Neuron (in vitro differentiated cells): Measurements from ENCODE around the gene PHLPP1.
"Not testable (repeated sequence)": the region's sequence is repeated elsewhere in the genome, so short reads cannot be mapped to it uniquely, and the experiment has no call there.

Experiments used
- H2AFZ ChIP-seq: one replicate; pipeline ENCODE4 v1.6.1; 2013; ENCODE audit warnings: low read depth, mild to moderate bottlenecking, inconsistent platforms, low read length, moderate library complexity
- H3K27me3 ChIP-seq: one replicate; pipeline ENCODE4 v1.6.1; 2013; ENCODE audit warnings: low read length; ENCODE audit not compliant: insufficient read depth
- H3K36me3 ChIP-seq: one replicate; pipeline ENCODE4 v1.6.1; 2013; ENCODE audit warnings: low read length; ENCODE audit not compliant: insufficient read depth
- H3K4me1 ChIP-seq: one replicate; pipeline ENCODE4 v1.6.1; 2013; ENCODE audit warnings: low read length; ENCODE audit not compliant: insufficient read depth
- H3K4me3 ChIP-seq: 2 replicates; pipeline ENCODE4 v1.5.1; 2013; ENCODE audit warnings: mild to moderate bottlenecking, low read length, moderate library complexity
- H3K9me3 ChIP-seq: one replicate; pipeline ENCODE4 v1.6.1; 2013; ENCODE audit warnings: low read length

The PHLPP1 gene

DNA sequence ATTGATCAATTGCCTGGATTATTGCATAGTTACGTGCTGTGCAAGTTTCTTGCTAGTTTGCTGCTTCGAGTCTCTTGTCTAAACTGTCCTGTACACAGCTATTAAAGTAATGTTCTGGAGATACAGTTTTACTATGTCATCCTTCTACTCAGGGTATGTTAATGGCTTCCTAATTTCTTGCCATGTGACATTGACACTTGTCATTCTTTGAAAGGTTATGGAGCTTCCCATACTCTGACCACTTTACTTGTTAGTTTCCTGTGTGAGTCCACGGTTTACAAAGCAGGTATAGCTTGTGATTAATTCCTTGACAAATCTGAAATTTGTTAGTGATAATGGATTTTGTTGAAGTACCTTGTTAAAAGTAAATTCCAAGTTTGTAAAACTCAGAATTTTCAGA, 80.5 kb downstream of the PHLPP1 start:
- Histone ChIP-seq H3K4me3 (no peak overlapping the region), H3K9me3 (no peaks in the 10 kb centered on the region), H3K36me3 (no peaks in the 10 kb centered on the region), H3K27me3 (no peaks in the 10 kb centered on the region), H3K4me1 (peaks cover 26% of the 10 kb centered on the region), H2AFZ (no peak overlapping the region)

DNA sequence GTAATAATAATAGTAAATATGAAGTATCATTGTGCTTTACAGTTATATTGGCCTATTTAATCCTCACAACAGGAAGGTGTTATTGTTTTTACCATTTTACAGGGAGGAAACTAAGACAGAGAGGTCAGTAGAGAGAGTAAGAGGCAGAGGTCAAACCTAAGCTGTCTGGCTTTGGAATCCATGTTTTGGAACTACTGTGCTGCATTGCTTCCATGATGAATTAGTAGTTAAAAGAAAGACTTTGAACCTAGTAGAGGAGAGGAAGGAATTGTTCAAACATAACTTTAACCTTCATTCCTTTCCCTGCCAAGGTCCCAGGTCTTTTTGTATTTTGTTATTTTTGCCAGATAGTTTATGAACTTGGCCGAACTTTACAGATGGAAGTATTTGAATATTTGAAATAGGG, 80.9 kb downstream of the PHLPP1 start:
- Histone ChIP-seq H3K36me3 (no peaks in the 10 kb centered on the region), H3K4me1 (peaks cover 24% of the 10 kb centered on the region)

DNA sequence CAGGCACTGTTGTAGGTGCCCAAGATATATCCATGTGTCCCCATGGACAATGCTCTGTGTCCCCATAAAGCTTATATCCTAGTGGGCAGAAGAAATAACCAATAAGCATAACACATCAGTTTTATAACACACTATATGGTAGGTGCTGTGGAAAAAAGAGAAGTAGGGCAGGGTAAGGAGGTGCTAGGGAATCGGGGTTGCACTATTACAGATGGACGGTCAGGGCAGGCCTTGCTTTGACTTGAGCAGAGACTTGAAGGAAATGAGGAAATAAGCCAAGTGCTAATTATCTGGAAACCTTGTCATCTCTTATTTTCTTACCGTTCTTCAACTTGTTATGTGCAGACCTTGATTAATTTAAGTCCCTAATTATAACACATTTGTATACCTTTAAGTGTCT, 82.0 kb downstream of the PHLPP1 start:
- H3K27me3 ChIP-seq = no peaks in the 10 kb centered on the region
- H3K9me3 ChIP-seq = no peaks in the 10 kb centered on the region
- no peaks in the 10 kb centered on the region for H3K36me3 ChIP-seq
- peaks cover 21% of the 10 kb centered on the region for H3K4me1 ChIP-seq
- H2AFZ ChIP-seq = no peak overlapping the region
- no peak overlapping the region for H3K4me3 ChIP-seq

More for the DNA sequence above, 80.9 kb downstream of the PHLPP1 start:
- Histone ChIP-seq H3K4me3 (no peak overlapping the region), H3K9me3 (no peaks in the 10 kb centered on the region), H2AFZ (no peak overlapping the region), H3K27me3 (no peaks in the 10 kb centered on the region)

- no peaks in the 10 kb centered on the region for H3K9me3 ChIP-seq
- no peak overlapping the region for H2AFZ ChIP-seq
- H3K27me3 ChIP-seq = no peaks in the 10 kb centered on the region
- no peaks in the 10 kb centered on the region for H3K36me3 ChIP-seq
- no peak overlapping the region for H3K4me3 ChIP-seq
- H3K4me1 ChIP-seq = peaks cover 21% of the 10 kb centered on the region
Measured at GRCh38 chr18:62799977-62800376, 84.6 kb downstream of the PHLPP1 start.

DNA sequence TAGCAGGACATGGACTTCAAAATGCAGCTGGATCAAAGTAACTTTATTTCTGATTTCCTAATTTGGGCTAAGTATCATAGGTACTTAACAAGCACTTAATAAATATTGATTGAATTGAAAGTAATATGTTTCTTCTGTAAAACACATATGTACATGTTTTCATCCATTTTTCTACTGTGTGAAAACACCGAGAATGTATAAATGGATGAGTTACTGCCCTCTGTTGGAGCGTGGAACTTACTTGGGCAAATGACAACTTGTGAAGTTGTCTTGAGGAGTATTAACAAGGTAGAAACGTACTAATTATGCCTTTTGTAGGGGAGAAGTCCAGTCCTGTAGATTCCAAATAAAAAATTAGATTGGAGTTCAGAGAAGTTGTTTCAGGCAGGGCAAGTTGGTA, 87.2 kb downstream of the PHLPP1 start:
- H3K4me3 ChIP-seq = no peak overlapping the region
- peaks cover 21% of the 10 kb centered on the region for H3K4me1 ChIP-seq
- no peaks in the 10 kb centered on the region for H3K36me3 ChIP-seq
- H2AFZ ChIP-seq = no peak overlapping the region
- no peaks in the 10 kb centered on the region for H3K27me3 ChIP-seq
- H3K9me3 ChIP-seq = no peaks in the 10 kb centered on the region

DNA sequence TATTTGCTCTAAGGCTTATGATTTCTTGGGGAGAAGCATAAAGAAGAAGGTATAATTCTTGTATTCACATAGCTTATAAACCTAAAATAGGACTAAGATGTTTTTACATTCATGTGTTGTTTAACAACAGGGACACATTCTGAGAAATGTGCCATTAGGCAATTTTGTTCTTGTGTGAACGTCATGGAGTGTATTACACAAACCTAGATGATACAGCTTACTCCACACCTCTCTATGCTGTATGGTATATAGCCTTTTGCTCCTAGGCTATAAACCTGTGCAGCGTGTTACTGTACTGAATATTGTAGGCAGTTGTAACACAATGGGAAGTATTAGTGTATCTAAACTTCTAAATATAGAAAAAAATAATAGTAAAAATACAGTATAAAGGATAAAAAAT, 92.1 kb downstream of the PHLPP1 start:
- Histone ChIP-seq H3K4me1 (peaks cover 5% of the 10 kb centered on the region), H3K27me3 (no peaks in the 10 kb centered on the region), H3K9me3 (no peaks in the 10 kb centered on the region), H2AFZ (no peak overlapping the region), H3K36me3 (no peaks in the 10 kb centered on the region), H3K4me3 (no peak overlapping the region)

DNA sequence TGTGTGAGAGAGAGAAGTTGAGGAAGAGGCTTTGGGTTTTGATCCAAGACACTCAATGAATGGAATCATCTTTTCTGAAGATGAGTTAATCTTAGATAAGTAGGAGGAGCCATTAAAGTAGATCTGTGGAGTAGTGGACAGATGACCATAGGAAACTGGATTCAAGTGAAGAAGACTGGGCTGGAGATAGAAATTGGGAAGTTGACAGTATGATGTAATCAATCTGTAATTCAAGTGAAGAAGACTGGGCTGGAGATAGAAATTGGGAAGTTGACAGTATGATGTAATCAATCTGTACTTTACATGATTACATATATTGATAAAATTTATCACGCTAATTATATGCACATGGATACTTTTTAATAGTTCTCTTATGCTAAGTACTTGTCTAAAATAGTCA, 92.8 kb downstream of the PHLPP1 start:
- Histone ChIP-seq H2AFZ (no peak overlapping the region), H3K9me3 (no peaks in the 10 kb centered on the region), H3K4me1 (peaks cover 6% of the 10 kb centered on the region), H3K36me3 (no peaks in the 10 kb centered on the region), H3K4me3 (no peak overlapping the region), H3K27me3 (no peaks in the 10 kb centered on the region)

GRCh38 chr18:62809445-62809844, 94.1 kb downstream of the PHLPP1 start:
- H3K4me1 ChIP-seq, H2AFZ ChIP-seq, H3K9me3 ChIP-seq, H3K4me3 ChIP-seq, H3K27me3 ChIP-seq, H3K36me3 ChIP-seq: not testable (repeated sequence)

GRCh38 chr18:62809900-62810299, 94.6 kb downstream of the PHLPP1 start:
- Histone ChIP-seq H3K27me3 (no peaks in the 10 kb centered on the region), H3K36me3 (no peaks in the 10 kb centered on the region), H3K4me3 (no peak overlapping the region), H3K9me3 (no peaks in the 10 kb centered on the region), H2AFZ (no peak overlapping the region), H3K4me1 (peaks cover 6% of the 10 kb centered on the region)

DNA sequence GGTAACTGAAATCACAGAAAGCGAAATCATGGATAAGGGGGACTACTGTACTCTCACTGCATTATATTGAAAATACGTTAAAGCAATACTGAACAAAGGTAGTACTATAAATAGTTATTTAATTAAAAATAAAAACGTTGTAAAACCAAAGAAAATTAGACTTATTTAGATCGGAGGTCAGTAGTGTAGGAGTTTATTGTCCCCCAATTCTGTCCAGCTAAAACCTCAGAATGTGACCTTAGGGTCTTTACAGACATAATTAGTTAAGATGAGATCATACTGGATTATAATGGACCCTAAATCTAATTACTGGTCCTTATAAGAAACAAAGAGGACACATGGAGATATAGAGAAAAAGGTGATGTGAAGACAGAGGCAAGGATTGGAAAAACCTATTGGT, 95.3 kb downstream of the PHLPP1 start:
- Histone ChIP-seq H3K4me1 (peaks cover 8% of the 10 kb centered on the region), H3K27me3 (no peaks in the 10 kb centered on the region), H3K36me3 (no peaks in the 10 kb centered on the region), H3K4me3 (no peak overlapping the region), H2AFZ (no peak overlapping the region), H3K9me3 (no peaks in the 10 kb centered on the region)

DNA sequence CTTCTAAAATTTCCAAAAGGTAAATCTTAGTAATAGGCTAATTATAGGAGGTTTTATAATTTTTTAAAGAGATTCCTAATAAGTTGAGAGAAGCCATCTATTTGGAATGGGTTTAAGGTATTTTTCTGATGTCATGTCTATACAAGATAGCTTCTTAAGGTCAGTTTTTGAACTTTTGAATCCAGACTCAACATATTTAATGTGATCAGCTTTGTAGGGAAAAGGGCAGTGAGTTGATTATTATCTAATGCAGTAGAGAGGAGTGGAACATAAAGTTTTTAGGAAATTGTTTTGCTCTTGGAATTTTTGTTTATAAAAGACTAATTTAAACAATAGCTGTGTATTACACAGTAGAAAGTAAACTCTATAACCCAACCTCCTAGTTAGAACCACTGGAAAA, 96.3 kb downstream of the PHLPP1 start:
- no peak overlapping the region for H2AFZ ChIP-seq
- H3K9me3 ChIP-seq = no peaks in the 10 kb centered on the region
- H3K4me1 ChIP-seq = peaks cover 8% of the 10 kb centered on the region
- no peaks in the 10 kb centered on the region for H3K36me3 ChIP-seq
- H3K4me3 ChIP-seq = no peak overlapping the region
- H3K27me3 ChIP-seq = no peaks in the 10 kb centered on the region

- peaks cover 8% of the 10 kb centered on the region for H3K4me1 ChIP-seq
- H3K4me3 ChIP-seq = no peak overlapping the region
- no peaks in the 10 kb centered on the region for H3K9me3 ChIP-seq
- no peaks in the 10 kb centered on the region for H3K27me3 ChIP-seq
- no peaks in the 10 kb centered on the region for H3K36me3 ChIP-seq
- H2AFZ ChIP-seq = no peak overlapping the region
Measured at GRCh38 chr18:62812242-62812641, 96.9 kb downstream of the PHLPP1 start.

DNA sequence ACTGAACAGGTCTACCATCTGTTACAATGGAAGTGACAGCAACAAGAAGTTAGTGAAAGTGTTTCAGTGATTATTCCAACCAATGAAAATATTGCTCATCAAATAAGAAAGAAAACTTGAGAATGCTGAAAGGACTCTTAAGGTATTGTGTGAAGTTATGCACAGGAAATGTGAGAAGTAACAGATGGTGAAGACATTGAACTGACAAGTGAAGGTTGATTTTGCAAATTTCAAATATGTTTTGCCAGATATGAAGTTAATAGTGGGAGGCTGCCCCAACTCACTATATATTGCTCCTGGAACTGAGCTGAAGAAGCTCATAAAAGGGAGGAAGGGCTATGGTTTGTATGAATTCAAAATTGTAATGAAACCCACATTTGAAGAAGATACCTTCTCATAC, 97.5 kb downstream of the PHLPP1 start:
- H3K36me3 ChIP-seq = no peaks in the 10 kb centered on the region
- peaks cover 8% of the 10 kb centered on the region for H3K4me1 ChIP-seq
- H3K9me3 ChIP-seq = no peaks in the 10 kb centered on the region
- no peak overlapping the region for H2AFZ ChIP-seq
- no peak overlapping the region for H3K4me3 ChIP-seq
- H3K27me3 ChIP-seq = no peaks in the 10 kb centered on the region

GRCh38 chr18:62814132-62814759, 98.9 kb downstream of the PHLPP1 start:
- Histone ChIP-seq H3K36me3 (no peaks in the 10 kb centered on the region), H3K4me1 (peaks cover 8% of the 10 kb centered on the region), H2AFZ (no peak overlapping the region), H3K9me3 (no peaks in the 10 kb centered on the region), H3K27me3 (no peaks in the 10 kb centered on the region), H3K4me3 (no peak overlapping the region)
